ENCODE data around the gene PIGS. TPM values are rescaled to one million over a fixed set of nuclear protein-coding genes. Genes with fewer than 3 reads are reported as not detected.

PIGS gene
- total RNA-seq, 4 donors from 2014 or later, result 31.7 to 66.7 (median 42.5) TPM

DNA sequence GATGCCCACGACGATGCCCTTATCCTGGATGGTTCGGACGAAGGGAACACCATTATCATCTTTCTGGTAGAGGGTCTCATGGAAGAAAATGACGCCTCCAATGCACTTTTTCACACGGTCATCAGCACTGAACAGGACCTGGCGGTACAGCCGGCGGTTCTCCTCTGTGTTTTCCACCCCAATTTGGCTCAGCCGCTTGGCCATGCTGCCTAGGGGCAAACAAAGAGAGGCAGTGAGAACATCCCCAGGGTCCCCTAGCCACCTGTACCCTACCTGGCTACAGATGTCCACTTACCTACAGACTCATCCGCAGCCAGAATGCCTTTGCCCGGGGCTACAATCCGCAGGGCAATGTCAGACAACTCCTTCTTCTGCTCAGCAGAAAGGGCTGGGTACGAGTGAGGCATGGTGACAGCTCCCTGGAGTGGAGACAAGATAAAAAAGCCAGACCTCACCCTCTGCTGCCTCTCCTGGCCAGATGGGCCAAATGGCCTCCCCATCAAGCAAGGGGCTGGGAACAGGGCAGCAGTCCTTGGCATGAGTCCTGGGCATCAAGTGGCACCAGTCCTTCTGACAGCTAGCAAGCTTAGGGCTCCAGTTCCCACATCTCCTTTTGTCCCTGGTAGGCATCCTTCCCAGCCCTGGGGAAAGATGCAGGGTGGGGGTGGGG, 3.9 kb upstream of the PIGS start:
- WGBS, 2 donors, result 90 to 94% methylated on average over 10 to 14 of the region's 14 CpGs
- DNase-seq, result no peak

DNA sequence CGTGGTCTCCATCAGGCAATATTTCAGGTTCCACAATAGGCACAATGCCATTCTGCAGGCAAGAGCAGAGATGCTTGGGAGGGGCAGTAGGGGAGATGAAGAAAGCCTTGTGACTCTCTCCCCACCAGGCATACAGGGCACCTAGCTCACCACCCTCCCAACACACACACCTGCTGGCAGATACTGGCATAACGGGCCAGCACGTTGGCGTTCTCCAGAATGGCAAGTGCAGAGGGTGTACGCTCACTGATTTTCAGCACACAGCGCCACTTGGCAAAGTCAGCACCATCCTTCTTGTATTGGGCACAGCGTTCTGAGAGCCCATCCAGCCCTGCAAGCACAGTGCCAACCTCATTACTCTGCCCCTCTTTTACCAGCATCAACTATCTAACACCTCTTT, 3.2 kb upstream of the PIGS start:
- TF ChIP-seq POLR2A (IDR thresholded peaks at IDR 0.05), result no peak
- TF ChIP-seq, protein P1, sequence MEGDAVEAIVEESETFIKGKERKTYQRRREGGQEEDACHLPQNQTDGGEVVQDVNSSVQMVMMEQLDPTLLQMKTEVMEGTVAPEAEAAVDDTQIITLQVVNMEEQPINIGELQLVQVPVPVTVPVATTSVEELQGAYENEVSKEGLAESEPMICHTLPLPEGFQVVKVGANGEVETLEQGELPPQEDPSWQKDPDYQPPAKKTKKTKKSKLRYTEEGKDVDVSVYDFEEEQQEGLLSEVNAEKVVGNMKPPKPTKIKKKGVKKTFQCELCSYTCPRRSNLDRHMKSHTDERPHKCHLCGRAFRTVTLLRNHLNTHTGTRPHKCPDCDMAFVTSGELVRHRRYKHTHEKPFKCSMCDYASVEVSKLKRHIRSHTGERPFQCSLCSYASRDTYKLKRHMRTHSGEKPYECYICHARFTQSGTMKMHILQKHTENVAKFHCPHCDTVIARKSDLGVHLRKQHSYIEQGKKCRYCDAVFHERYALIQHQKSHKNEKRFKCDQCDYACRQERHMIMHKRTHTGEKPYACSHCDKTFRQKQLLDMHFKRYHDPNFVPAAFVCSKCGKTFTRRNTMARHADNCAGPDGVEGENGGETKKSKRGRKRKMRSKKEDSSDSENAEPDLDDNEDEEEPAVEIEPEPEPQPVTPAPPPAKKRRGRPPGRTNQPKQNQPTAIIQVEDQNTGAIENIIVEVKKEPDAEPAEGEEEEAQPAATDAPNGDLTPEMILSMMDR (IDR thresholded peaks at IDR 0.05), result peak in 1 of 6 experiments; percentile 17
- peaks cover 0 to 28% (median 0%) of the 10 kb centered on the region in 3 donors for H3K36me3 ChIP-seq
- no peaks in the 10 kb centered on the region for H3K9me3 ChIP-seq
- peaks cover 14 to 46% (median 21%) of the 10 kb centered on the region in 3 donors for H3K4me1 ChIP-seq
- H3K4me3 ChIP-seq, result no peak overlapping the region
- intact Hi-C loops (cut with DNase I), result no loop called here
- no peak for DNase-seq
- H3K27me3 ChIP-seq, result no peaks in the 10 kb centered on the region
- H3K27ac ChIP-seq, result no peak overlapping the region
- 82 to 89% methylated on average over 6 to 7 of the region's 7 CpGs for WGBS, 2 donors

More for the DNA sequence above, 3.9 kb upstream of the PIGS start:
- TF ChIP-seq, protein P1 (IDR thresholded peaks at IDR 0.05), result no peak
- TF ChIP-seq POLR2A (IDR thresholded peaks at IDR 0.05), result no peak
- intact Hi-C loops (cut with DNase I), result no loop called here
- no peak overlapping the region for H3K27ac ChIP-seq
- no peaks in the 10 kb centered on the region for H3K27me3 ChIP-seq
- H3K4me3 ChIP-seq, result no peak overlapping the region
- H3K36me3 ChIP-seq, result peaks cover 0 to 33% (median 0%) of the 10 kb centered on the region in 3 donors
- H3K9me3 ChIP-seq, result no peaks in the 10 kb centered on the region
- peaks cover 11 to 39% (median 16%) of the 10 kb centered on the region in 3 donors for H3K4me1 ChIP-seq

DNA sequence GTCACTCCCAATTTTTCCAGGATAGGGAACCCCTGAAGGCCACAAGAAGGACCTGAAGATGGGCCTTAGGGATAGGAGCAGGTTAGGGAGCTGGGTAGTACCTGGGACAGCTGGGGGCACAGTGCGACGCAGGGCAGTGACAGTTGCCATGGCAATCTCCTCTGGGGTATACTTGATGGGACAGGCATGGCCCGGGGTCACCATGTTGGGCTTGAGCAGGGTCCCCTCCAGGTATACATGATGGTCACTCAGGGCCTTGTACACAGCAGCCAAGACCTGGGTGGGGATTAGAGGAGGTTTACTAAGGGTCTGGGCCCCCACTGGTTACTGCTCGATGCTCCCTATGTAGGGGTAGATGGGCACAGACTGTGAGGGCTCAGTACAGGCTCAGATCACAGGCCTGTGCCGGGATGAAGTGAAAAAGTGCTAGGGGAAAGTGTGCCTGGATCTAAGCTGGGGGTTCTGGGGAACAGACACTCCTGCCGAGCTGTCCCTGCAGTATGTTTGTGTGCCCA, 2.7 kb upstream of the PIGS start:
- DNase-seq, result no peak
- Histone ChIP-seq H3K27me3 (no peaks in the 10 kb centered on the region), H3K4me1 (peaks cover 14 to 51% (median 21%) of the 10 kb centered on the region in 3 donors), H3K4me3 (no peak overlapping the region), H3K36me3 (peaks cover 0 to 25% (median 0%) of the 10 kb centered on the region in 3 donors), H3K27ac (no peak overlapping the region), H3K9me3 (no peaks in the 10 kb centered on the region)
- intact Hi-C loops (cut with DNase I), result no loop called here
- 96 to 100% methylated on average over 1 to 5 of the region's 6 CpGs for WGBS, 2 donors
- no peak for TF ChIP-seq POLR2A (IDR thresholded peaks at IDR 0.05)
- TF ChIP-seq, protein P1 (IDR thresholded peaks at IDR 0.05), result no peak

DNA sequence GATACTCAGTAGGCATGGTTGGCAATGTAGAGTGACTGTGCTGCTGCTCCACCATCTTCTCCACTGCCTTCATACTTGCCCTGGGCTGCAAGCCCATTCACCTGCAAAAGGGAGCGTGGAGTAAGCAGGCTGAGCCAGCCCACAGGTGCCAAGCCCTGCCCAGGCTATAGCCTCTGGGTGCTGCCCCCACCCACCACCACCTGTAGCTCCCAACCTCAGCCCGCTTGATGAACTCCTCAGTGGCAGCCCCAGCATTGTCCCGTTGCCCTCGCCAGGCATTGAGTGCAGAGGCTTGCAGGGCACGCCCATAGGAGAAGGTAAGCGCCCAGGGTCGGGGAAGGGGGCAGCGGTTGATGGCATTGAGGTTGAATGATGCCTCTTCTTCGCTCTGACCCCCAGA, 2.2 kb upstream of the PIGS start:
- WGBS, 2 donors, result 98 to 100% methylated on average over 2 to 8 of the region's 9 CpGs
- Histone ChIP-seq H3K9me3 (no peaks in the 10 kb centered on the region), H3K27me3 (no peaks in the 10 kb centered on the region), H3K4me3 (no peak overlapping the region), H3K36me3 (peaks cover 0 to 25% (median 0%) of the 10 kb centered on the region in 3 donors), H3K4me1 (peaks cover 14 to 56% (median 21%) of the 10 kb centered on the region in 3 donors), H3K27ac (no peak overlapping the region)
- intact Hi-C loops (cut with DNase I), result no loop called here
- no peak for DNase-seq
- TF ChIP-seq, protein P1 (IDR thresholded peaks at IDR 0.05), result no peak
- no peak for TF ChIP-seq POLR2A (IDR thresholded peaks at IDR 0.05)

DNA sequence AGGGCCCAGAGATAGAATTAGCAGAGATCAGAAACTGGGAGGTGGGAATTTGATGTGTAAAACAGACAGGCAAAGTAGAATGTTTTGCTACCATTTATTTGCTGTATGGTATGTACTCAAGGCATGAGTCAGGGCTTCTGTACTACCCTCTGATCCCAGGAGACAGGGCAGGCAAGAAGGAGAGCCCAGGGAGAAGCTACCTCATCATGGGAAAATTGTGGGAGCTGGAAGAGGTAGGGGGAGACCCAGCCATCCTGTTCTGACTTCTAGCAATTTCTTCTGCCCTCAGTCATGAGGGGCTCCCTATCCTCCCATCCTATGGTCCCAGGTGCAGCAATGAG, 1.7 kb upstream of the PIGS start:
- no peaks in the 10 kb centered on the region for H3K27me3 ChIP-seq
- H3K36me3 ChIP-seq, result peaks cover 0 to 25% (median 0%) of the 10 kb centered on the region in 3 donors
- no peak overlapping the region for H3K4me3 ChIP-seq
- H3K27ac ChIP-seq, result no peak overlapping the region
- no peak for DNase-seq
- no peak for TF ChIP-seq POLR2A (IDR thresholded peaks at IDR 0.05)
- TF ChIP-seq, protein P1 (IDR thresholded peaks at IDR 0.05), result no peak
- intact Hi-C loops (cut with DNase I), result no loop called here
- no peaks in the 10 kb centered on the region for H3K9me3 ChIP-seq
- peaks cover 14 to 60% (median 21%) of the 10 kb centered on the region in 3 donors for H3K4me1 ChIP-seq
